DND-41 (cell line): ENCODE results near the gene NLRP9.

Experiments used
- ATAC-seq: fragments of 200-7000 bp; cut with Tn5 transposase; 3 replicates; pipeline ENCODE4 v1.9.1; 2021; ENCODE audit warnings: low read depth; ENCODE audit not compliant: insufficient read depth
- DNase-seq: peaks from one replicate; pipeline ENCODE4 v3.0.0-alpha.2; 2020
- H2AFZ ChIP-seq: 2 replicates; pipeline ENCODE4 v1.6.0; 2012; ENCODE audit warnings: low read depth, low read length
- H3K27ac ChIP-seq: 2 replicates; pipeline ENCODE4 v1.5.1; 2012; ENCODE audit warnings: low read length, inconsistent platforms
- H3K27me3 ChIP-seq: fragments of 200-600 bp; sonication (generic); 2 replicates; pipeline ENCODE4 v1.6.0; 2012; ENCODE audit warnings: low read length, mild to moderate bottlenecking, inconsistent platforms; ENCODE audit not compliant: insufficient read depth, poor library complexity
- H3K36me3 ChIP-seq: 2 replicates; pipeline ENCODE4 v1.5.1; 2012; ENCODE audit warnings: low read length, inconsistent platforms; ENCODE audit not compliant: insufficient read depth
- H3K4me1 ChIP-seq: 2 replicates; pipeline ENCODE4 v1.5.1; 2012; ENCODE audit warnings: mild to moderate bottlenecking, low read length; ENCODE audit not compliant: insufficient read depth
- H3K4me2 ChIP-seq: 2 replicates; pipeline ENCODE4 v1.6.0; 2012; ENCODE audit warnings: mild to moderate bottlenecking, moderate library complexity, low read length, inconsistent platforms; ENCODE audit not compliant: insufficient read depth
- H3K4me3 ChIP-seq, 2 experiments: fragments of 200-600 bp in 1 of 2; shearing (Covaris generic) in 1 of 2; 2 replicates each; pipeline ENCODE4 v1.5.1; 2012 to 2016; ENCODE audit warnings: inconsistent platforms in 2 of 2, low read length in 2 of 2, mild to moderate bottlenecking in 2 of 2, low read depth in 1 of 2, moderate library complexity in 1 of 2
- H3K79me2 ChIP-seq: 2 replicates; pipeline ENCODE4 v1.6.0; 2012; ENCODE audit warnings: low read length, inconsistent platforms; ENCODE audit not compliant: insufficient read depth
- H3K9ac ChIP-seq: 2 replicates; pipeline ENCODE4 v1.6.0; 2012; ENCODE audit warnings: low read depth, mild to moderate bottlenecking, inconsistent platforms, low read length, moderate library complexity
- H3K9me3 ChIP-seq: 2 replicates; pipeline ENCODE4 v1.5.1; 2012; ENCODE audit warnings: low read length, moderate library complexity, mild to moderate bottlenecking, inconsistent platforms; ENCODE audit not compliant: insufficient read depth, severe bottlenecking
- H4K20me1 ChIP-seq: 2 replicates; pipeline ENCODE4 v1.6.0; 2012; ENCODE audit warnings: low read length; ENCODE audit not compliant: insufficient read depth
- CTCF ChIP-seq: IDR thresholded peaks from 2 replicates; pipeline ENCODE4 v1.5.1; 2012; ENCODE audit warnings: borderline replicate concordance, low read length, moderate library complexity, mild to moderate bottlenecking; ENCODE audit not compliant: poor library complexity, severe bottlenecking; ENCODE audit errors: extremely low read depth
- EZH2 ChIP-seq: IDR thresholded peaks from 3 replicates; pipeline ENCODE4 v1.6.1; 2012; ENCODE audit warnings: borderline replicate concordance, low read depth, mild to moderate bottlenecking, moderate library complexity, low read length, inconsistent platforms; ENCODE audit not compliant: severe bottlenecking

NLRP9 gene

GRCh38 chr19:55698256-55698655 lies 39.9 kb downstream of the NLRP9 start:
- H3K27me3 ChIP-seq, result no peaks in the 10 kb centered on the region
- DNase-seq (no peak), ATAC-seq (no peak)
- H3K4me2 ChIP-seq, result no peak overlapping the region
- no peak overlapping the region for H3K4me3 ChIP-seq
- peaks cover 55% of the 10 kb centered on the region for H3K36me3 ChIP-seq
- no peak overlapping the region for H3K9ac ChIP-seq
- no peaks in the 10 kb centered on the region for H3K4me1 ChIP-seq
- TF ChIP-seq CTCF (no peak), EZH2 (no peak)
- no peaks in the 10 kb centered on the region for H3K9me3 ChIP-seq
- no peaks in the 10 kb centered on the region for H4K20me1 ChIP-seq
- H3K27ac ChIP-seq, result no peak overlapping the region
- H2AFZ ChIP-seq, result no peak overlapping the region
- H3K79me2 ChIP-seq, result no peaks in the 10 kb centered on the region

GRCh38 chr19:55697698-55698097 lies 40.5 kb downstream of the NLRP9 start:
- H3K4me3 ChIP-seq, result no peak overlapping the region
- H3K27me3 ChIP-seq, result no peaks in the 10 kb centered on the region
- no peak overlapping the region for H3K4me2 ChIP-seq
- no peak overlapping the region for H3K9ac ChIP-seq
- no peaks in the 10 kb centered on the region for H3K4me1 ChIP-seq
- H3K9me3 ChIP-seq, result no peaks in the 10 kb centered on the region
- no peaks in the 10 kb centered on the region for H4K20me1 ChIP-seq
- H2AFZ ChIP-seq, result no peak overlapping the region
- H3K79me2 ChIP-seq, result no peaks in the 10 kb centered on the region
- TF ChIP-seq CTCF, result no peak
- TF ChIP-seq EZH2, result no peak
- ATAC-seq (no peak), DNase-seq (no peak)
- peaks cover 61% of the 10 kb centered on the region for H3K36me3 ChIP-seq
- H3K27ac ChIP-seq, result no peak overlapping the region

- H3K4me2 ChIP-seq, result no peak overlapping the region
- no peak for ATAC-seq
- no peaks in the 10 kb centered on the region for H3K9me3 ChIP-seq
- H3K4me3 ChIP-seq, result no peak overlapping the region
- no peak overlapping the region for H2AFZ ChIP-seq
- no peak for TF ChIP-seq EZH2
- no peak for TF ChIP-seq CTCF
- peaks cover 2% of the 10 kb centered on the region; the same call in 1 of the 2 replicates for H4K20me1 ChIP-seq
- H3K27me3 ChIP-seq, result no peaks in the 10 kb centered on the region
- H3K9ac ChIP-seq, result no peak overlapping the region
- no peaks in the 10 kb centered on the region for H3K79me2 ChIP-seq
- peaks cover 66% of the 10 kb centered on the region for H3K36me3 ChIP-seq
- H3K27ac ChIP-seq, result no peak overlapping the region
- no peaks in the 10 kb centered on the region for H3K4me1 ChIP-seq
- DNase-seq, result no peak
These were observed 41.1 kb downstream of the NLRP9 start for GRCh38 chr19:55697069-55697440.

- Histone ChIP-seq H3K27me3 (no peaks in the 10 kb centered on the region), H3K4me1 (no peaks in the 10 kb centered on the region), H3K4me3 (no peak overlapping the region), H3K9ac (no peak overlapping the region), H3K4me2 (no peak overlapping the region), H2AFZ (no peak overlapping the region), H3K79me2 (no peaks in the 10 kb centered on the region), H3K27ac (no peak overlapping the region), H4K20me1 (peaks cover 6% of the 10 kb centered on the region; the same call in 1 of the 2 replicates), H3K36me3 (peaks cover 70% of the 10 kb centered on the region), H3K9me3 (no peaks in the 10 kb centered on the region)
- no peak for ATAC-seq
- TF ChIP-seq CTCF (no peak), EZH2 (no peak)
- DNase-seq, result no peak
These were observed 41.7 kb downstream of the NLRP9 start for GRCh38 chr19:55696301-55697068.
